GM23248 (cell line): ENCODE measurements around the gene ALKBH4.

Experiments
- EZH2 ChIP-seq: fragments of 200-600 bp; sonication (generic); IDR thresholded peaks from 2 replicates; pipeline ENCODE4 v1.6.1; 2018; ENCODE audit warnings: antibody characterized with exemption, mild to moderate bottlenecking; ENCODE audit not compliant: insufficient read depth, poor library complexity, severe bottlenecking
- EZH2phosphoT487 ChIP-seq: fragments of 200-600 bp; sonication (generic); IDR thresholded peaks from 2 replicates; pipeline ENCODE4 v1.6.1; 2018; ENCODE audit warnings: antibody characterized with exemption, moderate library complexity, mild to moderate bottlenecking, low read depth; ENCODE audit not compliant: insufficient read depth

DNA sequence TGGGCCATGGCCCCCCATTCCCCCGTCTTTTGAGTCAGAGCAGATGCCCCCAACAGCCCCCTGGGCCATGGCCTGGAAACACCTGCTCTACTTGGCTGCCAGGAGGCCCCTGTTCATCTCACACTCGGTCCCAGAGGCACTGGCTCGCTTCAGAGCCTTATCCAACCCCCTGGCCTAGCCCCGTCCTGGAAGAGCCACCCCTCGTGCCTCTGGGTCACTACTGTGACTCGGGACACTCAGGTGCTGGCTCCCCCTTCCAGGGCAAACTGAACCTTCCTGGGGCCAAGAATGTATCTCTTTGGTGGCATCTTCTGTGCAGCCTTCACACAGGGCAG is 7.1 kb upstream of the ALKBH4 start:
- TF ChIP-seq EZH2 (no peak), EZH2phosphoT487 (no peak)
